ACC112 (cell line): ENCODE measurements around the gene CTDSPL2.
"Not testable (repeated sequence)": the region's sequence is repeated elsewhere in the genome, so short reads cannot be mapped to it uniquely, and the experiment has no call there.

Source experiments
- H2AFZ ChIP-seq: fragments of 200-600 bp; sonication (generic); one replicate; pipeline ENCODE4 v1.6.0; 2017; ENCODE audit warnings: antibody characterized with exemption, low read length; ENCODE audit not compliant: unreplicated experiment
- H3K27ac ChIP-seq: fragments of 200-600 bp; sonication (generic); 2 replicates; pipeline ENCODE4 v1.5.1; 2014; ENCODE audit warnings: low read depth, mild to moderate bottlenecking, antibody characterized with exemption, low read length, moderate library complexity
- H3K27me3 ChIP-seq: fragments of 200-600 bp; sonication (generic); 2 replicates; pipeline ENCODE4 v1.6.1; 2014; ENCODE audit warnings: mild to moderate bottlenecking, antibody characterized with exemption, low read length, moderate library complexity, mixed read lengths; ENCODE audit not compliant: insufficient read depth
- H3K36me3 ChIP-seq: fragments of 200-600 bp; sonication (generic); 2 replicates; pipeline ENCODE4 v1.6.1; 2016; ENCODE audit warnings: mild to moderate bottlenecking, antibody characterized with exemption, low read length, moderate library complexity, mixed read lengths; ENCODE audit not compliant: insufficient read depth
- H3K4me1 ChIP-seq: fragments of 200-600 bp; sonication (generic); one replicate; pipeline ENCODE4 v1.6.1; 2016; ENCODE audit warnings: low read length, mixed read lengths; ENCODE audit not compliant: insufficient read depth, unreplicated experiment, control insufficient read depth
- H3K4me3 ChIP-seq: fragments of 200-600 bp; sonication (generic); 2 replicates; pipeline ENCODE4 v1.5.1; 2014; ENCODE audit warnings: mild to moderate bottlenecking, low read depth, low read length
- H3K79me2 ChIP-seq: fragments of 200-600 bp; sonication (generic); one replicate; pipeline ENCODE4 v1.6.0; 2016; ENCODE audit warnings: low read length; ENCODE audit not compliant: control insufficient read depth, unreplicated experiment, insufficient read depth

CTDSPL2 gene

DNA sequence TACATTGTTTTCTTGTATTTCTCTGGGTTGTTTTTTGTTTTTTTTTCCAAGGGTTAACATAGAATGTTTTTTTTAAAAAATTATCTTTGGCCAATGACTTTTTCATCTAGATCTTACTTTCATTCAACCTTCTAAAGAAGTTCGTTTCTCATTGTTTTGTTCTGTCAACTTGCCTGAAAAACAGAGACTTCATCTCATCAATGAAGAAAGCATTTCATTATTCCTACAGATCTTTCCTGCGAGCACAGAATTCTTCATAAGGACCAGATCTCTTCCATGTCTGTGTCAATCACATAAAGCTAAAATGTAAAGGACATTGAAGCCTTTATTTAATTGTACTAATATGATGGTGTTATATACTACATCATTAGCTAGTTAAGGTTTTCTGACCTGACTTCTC is 99.8 kb downstream of the CTDSPL2 start:
- Histone ChIP-seq H3K4me3 (no peak overlapping the region), H3K27ac (no peak overlapping the region), H3K4me1 (no peaks in the 10 kb centered on the region), H3K27me3 (no peaks in the 10 kb centered on the region), H3K79me2 (peaks cover 4% of the 10 kb centered on the region), H2AFZ (no peak overlapping the region), H3K36me3 (peaks cover 27% of the 10 kb centered on the region)

DNA sequence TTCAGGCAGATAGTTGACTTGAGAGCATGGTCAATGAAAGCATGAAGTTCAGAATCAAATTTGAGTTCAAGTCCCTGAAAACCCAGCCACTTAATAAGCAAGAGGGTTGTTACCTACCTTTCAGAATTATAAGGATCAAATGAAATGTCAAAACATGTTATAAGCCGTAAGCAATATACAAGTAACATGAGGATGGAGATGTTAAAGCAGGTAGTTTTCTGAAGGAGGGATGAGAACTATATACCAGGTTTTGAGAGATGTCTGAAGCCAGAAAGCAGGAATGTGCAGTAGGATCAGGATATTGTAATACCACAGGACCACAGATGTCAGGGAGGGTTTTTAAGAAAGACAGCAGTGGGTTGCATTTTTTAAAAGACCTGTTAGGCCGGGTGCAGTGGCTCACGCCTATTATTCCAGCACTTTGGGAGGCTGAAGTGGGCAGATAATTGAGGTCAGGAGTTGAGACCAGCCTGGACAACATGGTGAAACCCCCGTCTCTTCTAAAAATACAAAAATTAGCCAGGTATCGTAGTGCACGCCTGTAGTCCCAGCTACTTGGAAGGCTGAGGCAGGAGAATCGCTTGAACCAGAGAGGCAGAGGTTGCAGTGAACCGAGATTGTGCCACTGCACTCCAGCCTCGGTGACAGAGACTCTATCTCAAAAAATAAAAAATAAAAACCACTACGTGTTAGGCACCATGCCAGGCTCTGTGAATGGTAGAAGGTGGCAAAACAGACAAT is 102.6 kb downstream of the CTDSPL2 start:
- Histone ChIP-seq H2AFZ (no peak overlapping the region), H3K4me3 (no peak overlapping the region), H3K36me3 (peaks cover 15% of the 10 kb centered on the region), H3K79me2 (peaks cover 5% of the 10 kb centered on the region), H3K27ac (no peak overlapping the region), H3K27me3 (no peaks in the 10 kb centered on the region), H3K4me1 (peaks cover 5% of the 10 kb centered on the region)

- Histone ChIP-seq H3K27ac (no peak overlapping the region), H3K79me2 (peaks cover 11% of the 10 kb centered on the region), H3K36me3 (peaks cover 9% of the 10 kb centered on the region), H3K27me3 (no peaks in the 10 kb centered on the region), H3K4me1 (peaks cover 12% of the 10 kb centered on the region), H2AFZ (no peak overlapping the region), H3K4me3 (no peak overlapping the region)
These were observed 103.2 kb downstream of the CTDSPL2 start for GRCh38 chr15:44530653-44531052.

DNA sequence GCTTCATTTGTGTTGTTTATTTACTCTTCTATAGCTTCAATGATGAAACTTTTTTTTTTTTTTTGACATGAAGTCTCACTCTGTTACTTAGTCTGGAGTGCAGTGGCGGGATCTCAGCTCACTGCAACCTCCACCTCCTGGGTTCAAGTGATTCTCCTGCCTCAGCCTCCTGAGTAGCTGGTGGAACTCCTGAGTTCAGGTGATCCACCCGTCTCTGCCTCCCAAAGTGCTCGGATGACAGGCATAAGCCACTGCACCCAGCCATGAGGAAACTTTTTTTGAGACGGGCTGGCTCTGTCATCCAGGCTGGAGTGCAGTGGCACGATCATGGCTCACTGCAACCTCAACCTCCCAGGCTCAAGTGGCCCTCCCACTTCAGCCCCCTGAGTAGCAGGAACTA is 104.8 kb downstream of the CTDSPL2 start:
- not testable (repeated sequence) for H3K36me3 ChIP-seq, H3K4me3 ChIP-seq, H2AFZ ChIP-seq, H3K27ac ChIP-seq, H3K27me3 ChIP-seq
- peaks cover 18% of the 10 kb centered on the region for H3K79me2 ChIP-seq
- H3K4me1 ChIP-seq, result peaks cover 14% of the 10 kb centered on the region

GRCh38 chr15:44532689-44533088 is 105.3 kb downstream of the CTDSPL2 start:
- no peak overlapping the region for H3K4me3 ChIP-seq
- no peaks in the 10 kb centered on the region; the same call in none of the 2 replicates for H3K36me3 ChIP-seq
- H3K4me1 ChIP-seq, result peaks cover 14% of the 10 kb centered on the region
- no peak overlapping the region for H2AFZ ChIP-seq
- peaks cover 22% of the 10 kb centered on the region for H3K79me2 ChIP-seq
- H3K27me3 ChIP-seq, result no peaks in the 10 kb centered on the region
- H3K27ac ChIP-seq, result no peak overlapping the region

GRCh38 chr15:44535092-44535491 is 107.7 kb downstream of the CTDSPL2 start:
- Histone ChIP-seq H3K4me1 (peaks cover 18% of the 10 kb centered on the region), H2AFZ (no peak overlapping the region), H3K36me3 (no peaks in the 10 kb centered on the region; the same call in 1 of the 2 replicates), H3K79me2 (peaks cover 40% of the 10 kb centered on the region), H3K27ac (no peak overlapping the region), H3K4me3 (peak overlapping the region; percentile 86), H3K27me3 (no peaks in the 10 kb centered on the region)

- H3K27ac ChIP-seq, result peak overlapping the region; percentile 90
- peak overlapping the region; percentile 86 for H3K4me3 ChIP-seq
- peak overlapping the region; percentile 93 for H2AFZ ChIP-seq
- peaks cover 47% of the 10 kb centered on the region for H3K79me2 ChIP-seq
- H3K36me3 ChIP-seq, result peaks cover 5% of the 10 kb centered on the region; the same call in 1 of the 2 replicates
- H3K27me3 ChIP-seq, result no peaks in the 10 kb centered on the region
- peaks cover 23% of the 10 kb centered on the region for H3K4me1 ChIP-seq
These were observed 108.3 kb downstream of the CTDSPL2 start for GRCh38 chr15:44535523-44536301.

GRCh38 chr15:44536302-44536961 is 109.0 kb downstream of the CTDSPL2 start:
- peak overlapping the region; percentile 93 for H2AFZ ChIP-seq
- peaks cover 54% of the 10 kb centered on the region for H3K79me2 ChIP-seq

DNA sequence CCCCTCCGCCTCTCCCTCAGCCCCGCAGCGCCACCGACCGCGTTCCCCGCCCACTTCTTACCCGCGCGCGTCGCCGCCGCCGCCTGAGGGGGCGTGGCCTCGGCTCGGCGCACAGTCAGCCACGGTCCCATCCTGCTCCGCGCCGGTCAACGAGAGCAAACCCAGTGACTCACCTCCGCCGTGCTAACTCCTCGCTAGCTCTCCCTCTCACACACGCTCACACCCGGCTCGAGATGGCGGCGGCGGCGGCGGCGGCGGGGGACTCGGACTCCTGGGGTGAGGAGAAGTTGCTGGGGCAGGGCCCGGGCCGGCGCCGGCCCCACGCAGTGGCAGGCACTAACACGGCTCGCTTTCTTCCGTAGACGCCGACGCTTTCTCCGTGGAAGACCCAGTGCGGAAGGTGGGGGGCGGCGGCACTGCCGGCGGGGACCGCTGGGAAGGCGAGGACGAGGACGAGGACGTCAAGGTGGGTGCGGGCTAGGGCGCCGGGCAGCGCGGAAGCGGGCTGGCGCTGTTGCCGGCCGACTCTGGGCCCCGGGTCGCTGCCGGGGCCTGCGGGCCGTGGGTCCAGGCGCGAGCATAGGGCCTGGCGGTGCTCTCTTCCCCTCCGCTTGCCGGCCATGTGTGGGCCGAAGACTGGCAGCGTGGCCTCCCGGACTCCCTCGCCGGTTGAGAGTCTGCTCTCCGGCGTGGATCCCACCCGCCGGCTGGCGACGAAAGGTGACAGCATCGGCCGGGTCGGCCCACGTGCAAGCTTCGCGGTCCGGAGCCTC is 109.7 kb downstream of the CTDSPL2 start, which contains the start of gene EIF3J:
Gene EIF3J (plus strand): TSS at position 186 of the 773 bp plus-strand sequence. CDS start 48 bp downstream, at position 234.
- H3K27ac ChIP-seq, result peak within 1 kb of the TSS; percentile 90
- H3K4me1 ChIP-seq, result peaks cover 37% of the 10 kb centered on the region
- peaks cover 12% of the 10 kb centered on the region; the same call in 1 of the 2 replicates for H3K36me3 ChIP-seq
- peak within 1 kb of the TSS; percentile 93 for H2AFZ ChIP-seq
- peak within 1 kb of the TSS; percentile 87 for H3K4me3 ChIP-seq
- H3K27me3 ChIP-seq, result no peaks in the 10 kb centered on the region
- peaks cover 61% of the 10 kb centered on the region for H3K79me2 ChIP-seq

More at GRCh38 chr15:44536302-44536961, 109.0 kb downstream of the CTDSPL2 start:
- Histone ChIP-seq H3K27me3 (no peaks in the 10 kb centered on the region), H3K27ac (peak overlapping the region; percentile 90), H3K4me3 (peak overlapping the region; percentile 86), H3K36me3 (peaks cover 12% of the 10 kb centered on the region; the same call in 1 of the 2 replicates), H3K4me1 (peaks cover 30% of the 10 kb centered on the region)
